ENCODE measurements around the gene VPS37B.

- TF ChIP-seq POLR2A (IDR thresholded peaks at IDR 0.05; ENCODE audit: low read depth, low read length), result no peak
- TF ChIP-seq POLR2AphosphoS5 (IDR thresholded peaks at IDR 0.05; ENCODE audit: low read depth, low read length), result no peak
- TF ChIP-seq SPI1 (IDR thresholded peaks at IDR 0.05; ENCODE audit: low read depth, low read length), result no peak
Observed at GRCh38 chr12:122876731-122877130, 19.2 kb downstream of the VPS37B start.

Measured in GM12891 (cell line).